IPS-18c (cell line): ENCODE data around the gene SLC6A11.

ENCODE experiments used
- H3K4me3 ChIP-seq: 2 replicates; pipeline ENCODE4 v1.7.0; 2013; ENCODE audit warnings: low read depth, mild to moderate bottlenecking, low read length, moderate library complexity; ENCODE audit not compliant: insufficient read depth
- H3K9me3 ChIP-seq: one replicate; pipeline ENCODE4 v1.6.1; 2013; ENCODE audit warnings: mild to moderate bottlenecking, low read length, moderate library complexity; ENCODE audit not compliant: control insufficient read depth, insufficient read depth

The SLC6A11 gene

GRCh38 chr3:10901296-10901945 lies 85.4 kb downstream of the SLC6A11 start:
- H3K9me3 ChIP-seq, result peaks cover 1% of the 10 kb centered on the region
- H3K4me3 ChIP-seq, result no peak overlapping the region

- H3K9me3 ChIP-seq, result peaks cover 3% of the 10 kb centered on the region
These were observed 91.2 kb downstream of the SLC6A11 start for GRCh38 chr3:10907262-10907661.

GRCh38 chr3:10910367-10910766 lies 94.3 kb downstream of the SLC6A11 start:
- Histone ChIP-seq H3K9me3 (peaks cover 3% of the 10 kb centered on the region), H3K4me3 (no peak overlapping the region)

More at GRCh38 chr3:10907262-10907661, 91.2 kb downstream of the SLC6A11 start:
- H3K4me3 ChIP-seq, result no peak overlapping the region

- Histone ChIP-seq H3K9me3 (peaks cover 1% of the 10 kb centered on the region), H3K4me3 (no peak overlapping the region)
These were observed 95.4 kb downstream of the SLC6A11 start for GRCh38 chr3:10911350-10912002.

- no peak overlapping the region for H3K4me3 ChIP-seq
- H3K9me3 ChIP-seq, result no peaks in the 10 kb centered on the region
These were observed 96.8 kb downstream of the SLC6A11 start for GRCh38 chr3:10912786-10913185.

- no peaks in the 10 kb centered on the region for H3K9me3 ChIP-seq
- H3K4me3 ChIP-seq, result no peak overlapping the region
These were observed 99.3 kb downstream of the SLC6A11 start for GRCh38 chr3:10915376-10915775.

GRCh38 chr3:10917176-10917575 lies 101.1 kb downstream of the SLC6A11 start:
- no peaks in the 10 kb centered on the region for H3K9me3 ChIP-seq

GRCh38 chr3:10918011-10918410 lies 102.0 kb downstream of the SLC6A11 start:
- Histone ChIP-seq H3K4me3 (no peak overlapping the region), H3K9me3 (no peaks in the 10 kb centered on the region)

More at GRCh38 chr3:10917176-10917575, 101.1 kb downstream of the SLC6A11 start:
- H3K4me3 ChIP-seq, result no peak overlapping the region

GRCh38 chr3:10919636-10920035 lies 103.6 kb downstream of the SLC6A11 start:
- H3K9me3 ChIP-seq, result no peaks in the 10 kb centered on the region
- no peak overlapping the region for H3K4me3 ChIP-seq

GRCh38 chr3:10925436-10926255 lies 109.6 kb downstream of the SLC6A11 start:
- no peaks in the 10 kb centered on the region for H3K9me3 ChIP-seq

GRCh38 chr3:10926256-10926810 lies 110.3 kb downstream of the SLC6A11 start:
- H3K9me3 ChIP-seq, result no peaks in the 10 kb centered on the region
- H3K4me3 ChIP-seq, result no peak overlapping the region

More at GRCh38 chr3:10925436-10926255, 109.6 kb downstream of the SLC6A11 start:
- H3K4me3 ChIP-seq, result no peak overlapping the region

- Histone ChIP-seq H3K4me3 (no peak overlapping the region), H3K9me3 (no peaks in the 10 kb centered on the region)
These were observed 110.9 kb downstream of the SLC6A11 start for GRCh38 chr3:10926811-10927521.

GRCh38 chr3:10927551-10927950 lies 111.5 kb downstream of the SLC6A11 start:
- Histone ChIP-seq H3K4me3 (no peak overlapping the region), H3K9me3 (no peaks in the 10 kb centered on the region)

GRCh38 chr3:10928407-10928960 lies 112.5 kb downstream of the SLC6A11 start:
- no peak overlapping the region for H3K4me3 ChIP-seq
- no peaks in the 10 kb centered on the region for H3K9me3 ChIP-seq

GRCh38 chr3:10928961-10929471 lies 113.0 kb downstream of the SLC6A11 start:
- no peaks in the 10 kb centered on the region for H3K9me3 ChIP-seq
- H3K4me3 ChIP-seq, result no peak overlapping the region

GRCh38 chr3:10929978-10930665 lies 114.1 kb downstream of the SLC6A11 start:
- peaks cover 2% of the 10 kb centered on the region for H3K9me3 ChIP-seq
- H3K4me3 ChIP-seq, result no peak overlapping the region
